Measurements from ENCODE around the gene VPS37B. TPM values are rescaled to one million over a fixed set of nuclear protein-coding genes. Genes with fewer than 3 reads are reported as not detected.

Gene VPS37B
- total and polyA plus RNA-seq, 2 of the 8 experiments (the other 6 are each of a cell fraction or from before 2014, with no cell fraction given) = 11.9 to 15.7 TPM

- FAIRE-seq (no peak), DNase-seq (ENCODE audit: low read depth in 1 of 2, low spot score in 2 of 2) (no peak)
- Histone ChIP-seq H3K36me3 (ENCODE audit: control insufficient read depth in 2 of 4, insufficient read depth in 4 of 4, low read length in 3 of 4) (no peaks in the 10 kb centered on the region), H3K18ac (ENCODE audit: extremely low read depth, low read length) (no peak overlapping the region), H3K14ac (ENCODE audit: insufficient read length) (no peak overlapping the region), H3K4ac (replicated peaks; ENCODE audit: insufficient read length, low read depth, low read length) (no peak overlapping the region), H2BK20ac (ENCODE audit: low read length) (no peak overlapping the region), H4K91ac (replicated peaks; ENCODE audit: insufficient read length, low read length) (no peak overlapping the region), H2AFZ (ENCODE audit: low read length) (no peak overlapping the region), H4K5ac (ENCODE audit: insufficient read length, low read depth, low read length) (no peak overlapping the region), H4K20me1 (replicated peaks in 1 of 2; ENCODE audit: control insufficient read depth in 1 of 2, insufficient read depth in 2 of 2, low read length in 2 of 2) (peaks cover 34 to 53% of the 10 kb centered on the region in 2 experiments), H2BK12ac (ENCODE audit: low read depth, low read length) (no peak overlapping the region), H3K23me2 (ENCODE audit: low read depth, low read length) (no peaks in the 10 kb centered on the region), H3K56ac (replicated peaks; ENCODE audit: insufficient read length, low read depth, low read length) (no peak overlapping the region), H3K9me3 (ENCODE audit: insufficient read depth in 2 of 2, low read depth in 1 of 2, low read length in 1 of 2) (no peaks in the 10 kb centered on the region), H2AK5ac (ENCODE audit: low read depth, low read length) (no peak overlapping the region), H4K8ac (ENCODE audit: extremely low read depth, insufficient read depth, low read length) (no peak overlapping the region), H3K4me2 (ENCODE audit: insufficient read depth in 1 of 2, low read depth in 2 of 2, low read length in 2 of 2) (no peak overlapping the region), H3K79me1 (ENCODE audit: low read depth, low read length) (peaks cover 4% of the 10 kb centered on the region; the same call in 1 of the 2 replicates), H3K4me3 (ENCODE audit: extremely low read depth in 1 of 4, insufficient read depth in 2 of 4, low read depth in 3 of 4, low read length in 4 of 4) (no peak overlapping the region), H2BK15ac (ENCODE audit: low read length) (no peak overlapping the region), H3K79me2 (ENCODE audit: control insufficient read depth in 1 of 2, insufficient read depth in 2 of 2, low read length in 2 of 2) (peaks cover 0 to 13% of the 10 kb centered on the region in 2 experiments; a peak in 1 of 4 replicates), H2BK120ac (replicated peaks; ENCODE audit: low read depth, low read length) (no peak overlapping the region), H3K27ac (ENCODE audit: low read depth, low read length) (no peak overlapping the region), H3K4me1 (replicated peaks in 1 of 4; ENCODE audit: control insufficient read depth in 3 of 4, insufficient read depth in 4 of 4, low read length in 3 of 4) (peaks cover 0 to 6% (median 1%) of the 10 kb centered on the region in 4 experiments; a peak in 5 of 7 replicates), H2BK5ac (ENCODE audit: low read depth, low read length) (no peak overlapping the region), H3K23ac (ENCODE audit: insufficient read length) (no peak overlapping the region), H3K9ac (replicated peaks in 1 of 4; ENCODE audit: extremely low read depth in 1 of 4, low read depth in 3 of 4, low read length in 3 of 4) (no peak overlapping the region), H3K27me3 (replicated peaks in 1 of 4; ENCODE audit: control insufficient read depth in 3 of 4, extremely low read depth in 1 of 4, insufficient read depth in 3 of 4, low read length in 3 of 4) (peaks cover 10 to 54% (median 52%) of the 10 kb centered on the region in 4 experiments)
- ChIA-PET CTCF (ENCODE audit: partially characterized antibody) (interaction anchor here (0.7 to 6.2 kb wide), 11 partner anchors 7 to 241 kb away, joined by 3 to 41 read pairs (median 6); partner anchors contain the start of gene OGFOD2), POLR2A (ENCODE audit: partially characterized antibody) (interaction anchor here (1.1 to 1.2 kb wide), 2 partner anchors 12 to 69 kb away, joined by 3 to 4 read pairs; no protein-coding TSS in a partner anchor)
- 87% methylated on average over 17 of the region's 17 CpGs; no CpG with 5 or more reads in 1 of the 2 experiments for WGBS, 2 experiments (ENCODE audit: extremely low coverage in 1 of 2, insufficient coverage in 1 of 2, insufficient read length in 1 of 2, insufficient replicate concordance in 2 of 2, low coverage in 1 of 2, low lambda C conversion rate in 2 of 2, missing lambda C conversion rate in 1 of 2)
- TF ChIP-seq SP1 (IDR thresholded peaks at IDR 0.05; ENCODE audit: low read depth, low read length) (no peak), SIRT6 (IDR thresholded peaks at IDR 0.05; ENCODE audit: low read length) (no peak), BACH1 (IDR thresholded peaks at IDR 0.05; ENCODE audit: low read length) (no peak), GABPA (IDR thresholded peaks at IDR 0.05; ENCODE audit: borderline replicate concordance, insufficient read depth, low read length) (no peak), HDAC6 (IDR thresholded peaks at IDR 0.05; ENCODE audit: low read depth, low read length) (no peak), E2F6 (IDR thresholded peaks at IDR 0.05) (no peak), POU5F1 (IDR thresholded peaks at IDR 0.05; ENCODE audit: low read depth, low read length) (no peak), TCF12 (IDR thresholded peaks at IDR 0.05; ENCODE audit: low read depth, low read length) (no peak), BRCA1 (IDR thresholded peaks at IDR 0.05; ENCODE audit: low read depth, low read length) (no peak), PHF8 (conservative IDR thresholded peaks at IDR 0.05; ENCODE audit: low read depth, low read length) (no peak), RAD21 (IDR thresholded peaks at IDR 0.05 in 1 of 2, conservative IDR thresholded peaks at IDR 0.05 in 1 of 2; ENCODE audit: low read depth in 2 of 2, low read length in 2 of 2) (no peak)
These were observed 16.9 kb downstream of the VPS37B start for GRCh38 chr12:122878780-122879612.

All from H1 (cell line).